GM19193 (cell line): ENCODE measurements around the gene EEA1.

ENCODE experiments used
- POLR2A ChIP-seq: IDR thresholded peaks from 4 replicates; pipeline ENCODE4 v1.6.1; 2011; ENCODE audit not compliant: insufficient read depth, insufficient read length; ENCODE audit errors: extremely low read depth

Gene EEA1

DNA sequence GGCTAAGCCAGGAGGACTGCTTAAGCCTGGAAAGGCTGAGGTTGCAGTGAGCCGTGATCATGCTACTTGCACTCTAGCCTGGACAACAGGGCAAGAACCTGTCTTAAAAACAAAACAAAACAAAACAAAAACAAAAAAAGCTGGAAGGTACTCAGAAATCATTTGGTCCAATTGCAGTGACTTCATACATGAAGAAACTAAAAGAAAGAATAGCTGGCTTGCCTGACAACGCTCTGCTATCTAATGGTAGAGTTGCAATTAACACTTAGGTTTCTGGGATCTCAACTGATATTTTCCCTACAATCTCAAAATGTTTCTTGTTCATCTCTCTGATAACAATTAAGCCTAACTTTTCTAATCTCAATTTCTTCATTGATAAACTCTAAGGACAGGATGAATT, 13.7 kb downstream of the EEA1 start:
- no peak for TF ChIP-seq POLR2A

DNA sequence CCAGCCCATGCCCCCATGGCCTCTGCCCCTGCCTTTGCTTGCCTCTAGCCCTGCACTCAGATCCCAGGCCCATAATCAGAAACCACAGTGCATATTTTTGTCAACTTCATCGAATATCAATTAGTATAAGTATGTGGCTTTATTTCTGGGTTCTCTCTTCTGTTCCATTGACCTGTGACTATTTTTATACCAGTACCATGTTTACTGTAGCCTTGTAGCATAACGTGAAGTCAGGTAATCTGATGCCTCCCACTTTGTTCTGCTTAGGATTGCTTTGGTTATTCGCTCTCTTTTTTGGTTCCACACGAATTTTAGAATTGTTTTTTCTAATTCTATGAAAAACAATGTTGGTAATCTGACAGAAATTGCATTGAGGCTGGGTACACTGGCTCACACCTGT, 14.9 kb downstream of the EEA1 start:
- no peak for TF ChIP-seq POLR2A

DNA sequence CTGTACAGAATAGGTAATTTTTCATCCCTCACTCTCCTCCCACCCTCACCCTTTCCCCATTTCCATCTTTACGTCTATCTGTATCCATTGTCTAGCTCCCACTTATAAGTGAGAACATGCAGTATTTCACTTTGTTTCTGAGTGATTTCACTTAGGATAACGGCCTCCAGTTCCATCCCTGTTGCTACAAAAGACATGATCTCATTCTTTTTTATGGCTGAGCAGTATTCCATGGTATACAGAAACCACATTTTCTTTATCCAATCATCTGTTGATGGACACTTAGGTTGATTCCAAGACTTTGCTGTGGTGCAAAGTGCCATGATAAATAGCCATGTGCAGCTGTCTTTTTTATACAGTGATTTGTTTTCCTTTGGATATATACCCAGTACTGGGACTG, 16.4 kb downstream of the EEA1 start:
- TF ChIP-seq POLR2A, result no peak

DNA sequence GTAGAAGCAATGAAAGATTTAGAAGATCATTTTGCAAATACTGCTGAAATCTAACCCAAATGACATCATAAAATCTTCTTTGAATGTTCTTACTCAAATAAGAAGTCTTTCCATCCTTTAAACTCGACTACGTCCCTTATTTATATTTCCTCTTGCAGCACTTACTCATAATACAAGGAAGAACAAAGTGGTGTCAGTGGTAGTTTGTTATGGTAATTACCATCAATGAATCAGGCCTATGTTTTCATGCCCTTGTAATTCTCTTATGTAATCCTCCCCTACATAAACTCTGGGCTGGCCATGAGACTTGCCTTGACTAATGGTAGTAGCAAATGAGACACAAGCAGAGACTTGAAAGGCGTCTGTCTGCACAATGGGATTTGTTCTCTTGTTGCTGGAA, 17.0 kb downstream of the EEA1 start:
- TF ChIP-seq POLR2A, result no peak

DNA sequence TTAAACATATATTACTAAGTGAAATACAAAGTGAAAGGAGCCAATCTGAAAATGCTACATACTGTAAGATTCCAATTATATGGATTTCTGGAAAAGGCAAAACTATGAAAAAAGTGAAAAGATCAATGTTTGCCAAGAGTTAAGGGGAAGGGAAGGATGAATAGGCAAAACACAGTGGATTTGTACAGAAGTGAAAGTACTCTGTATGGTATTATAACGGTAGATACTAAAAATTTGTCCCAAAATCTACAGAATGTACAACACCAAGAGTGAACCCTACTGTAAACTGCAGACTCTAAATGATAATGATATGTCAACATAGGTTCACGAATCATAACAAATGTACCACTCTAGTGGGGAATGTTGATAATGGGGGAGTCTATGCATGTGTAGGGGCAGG, 17.8 kb downstream of the EEA1 start:
- no peak for TF ChIP-seq POLR2A

DNA sequence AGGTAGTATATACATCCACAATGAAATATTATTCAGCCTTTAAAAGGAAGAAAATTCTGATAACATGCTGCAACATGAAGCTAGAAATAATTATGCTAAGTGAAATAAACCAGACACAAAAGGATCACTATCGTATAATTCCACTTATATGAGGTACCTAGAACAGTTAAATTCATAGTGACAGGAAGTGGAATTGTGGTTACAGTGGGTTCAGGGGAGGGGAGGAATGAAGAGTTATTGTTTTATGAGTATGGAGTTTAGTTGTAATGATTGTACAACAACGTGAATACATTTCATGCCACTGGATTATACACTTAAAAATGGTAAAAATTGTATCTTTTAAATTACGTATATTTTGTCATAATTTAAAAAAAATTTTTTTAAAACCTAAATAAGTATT, 21.0 kb downstream of the EEA1 start:
- no peak for TF ChIP-seq POLR2A

DNA sequence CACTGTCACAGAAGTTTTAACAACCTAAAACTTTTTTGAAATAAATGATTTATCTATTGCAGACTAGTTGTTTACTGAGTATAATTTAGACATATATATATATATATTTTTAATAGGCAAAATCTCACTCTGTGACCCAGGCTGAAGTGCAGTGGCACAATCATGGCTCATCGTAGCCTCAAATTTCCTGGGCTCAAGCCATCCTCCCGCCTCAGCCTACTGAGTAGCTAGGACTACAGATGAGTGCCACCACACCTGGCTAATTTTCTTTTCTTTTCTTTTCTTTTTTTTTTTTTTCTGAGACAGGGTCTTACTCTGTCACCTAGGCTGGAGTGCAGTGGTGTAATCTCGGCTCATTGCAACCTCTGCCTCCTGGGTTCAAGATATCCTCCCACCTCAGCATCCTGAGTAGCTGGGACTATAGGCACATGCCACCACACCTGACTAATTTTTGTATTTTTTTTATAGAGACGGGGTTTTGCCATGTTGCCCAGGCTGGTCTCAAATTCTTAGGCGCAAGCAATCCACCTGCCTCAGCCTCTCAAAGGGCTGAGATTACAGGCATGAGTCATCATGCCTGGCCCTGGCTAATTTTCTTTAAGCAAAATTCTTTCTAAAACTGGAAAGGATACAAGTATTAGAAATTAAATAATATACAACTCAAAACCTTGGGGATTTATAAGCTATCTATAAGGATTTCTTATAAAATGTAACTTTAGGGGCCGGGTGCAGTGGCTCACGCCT, 23.1 kb downstream of the EEA1 start:
- TF ChIP-seq POLR2A, result no peak

DNA sequence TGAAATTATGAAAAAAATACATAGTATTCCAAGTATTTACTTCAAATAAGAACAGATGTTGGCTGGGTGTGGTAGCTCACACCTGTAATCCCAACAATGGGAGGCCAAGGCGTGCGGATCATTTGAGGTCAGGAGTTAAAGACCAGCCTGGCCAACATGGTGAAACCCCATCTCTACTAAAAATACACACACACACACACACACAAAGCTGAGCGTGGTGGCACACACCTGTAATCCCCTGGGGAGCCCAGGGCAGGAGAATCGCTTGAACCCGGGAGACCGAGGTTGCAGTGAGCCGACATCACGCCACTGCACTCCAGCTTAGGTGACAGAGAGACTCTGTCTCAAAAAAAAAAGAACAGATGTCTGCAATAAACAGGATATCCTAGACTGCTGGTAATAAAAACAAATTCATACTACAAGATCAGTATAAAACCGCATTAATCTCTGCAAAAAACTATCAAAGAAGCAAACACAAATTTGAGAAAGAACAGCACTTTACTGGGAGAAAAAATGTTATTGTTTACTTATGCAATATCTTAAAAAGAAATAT, 23.8 kb downstream of the EEA1 start:
- no peak for TF ChIP-seq POLR2A

DNA sequence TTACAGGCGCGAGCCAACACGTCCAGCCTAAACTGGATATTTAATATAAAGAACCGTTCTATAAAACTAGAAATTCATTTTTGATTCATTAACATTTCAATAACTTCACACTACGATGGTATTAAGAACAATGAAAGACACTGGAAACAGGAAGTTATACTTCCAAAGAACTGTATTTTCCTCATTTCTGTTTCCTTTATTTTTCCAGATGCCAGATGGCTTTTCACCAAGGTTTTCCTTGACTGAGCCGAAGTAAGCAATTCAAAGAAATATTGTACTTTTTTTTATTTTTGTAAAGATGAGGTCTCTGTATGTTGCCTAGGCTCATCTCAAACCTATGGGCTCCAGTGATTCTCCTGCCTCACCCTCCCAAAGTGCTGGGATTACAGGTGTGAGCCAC, 28.2 kb downstream of the EEA1 start:
- TF ChIP-seq POLR2A, result no peak

DNA sequence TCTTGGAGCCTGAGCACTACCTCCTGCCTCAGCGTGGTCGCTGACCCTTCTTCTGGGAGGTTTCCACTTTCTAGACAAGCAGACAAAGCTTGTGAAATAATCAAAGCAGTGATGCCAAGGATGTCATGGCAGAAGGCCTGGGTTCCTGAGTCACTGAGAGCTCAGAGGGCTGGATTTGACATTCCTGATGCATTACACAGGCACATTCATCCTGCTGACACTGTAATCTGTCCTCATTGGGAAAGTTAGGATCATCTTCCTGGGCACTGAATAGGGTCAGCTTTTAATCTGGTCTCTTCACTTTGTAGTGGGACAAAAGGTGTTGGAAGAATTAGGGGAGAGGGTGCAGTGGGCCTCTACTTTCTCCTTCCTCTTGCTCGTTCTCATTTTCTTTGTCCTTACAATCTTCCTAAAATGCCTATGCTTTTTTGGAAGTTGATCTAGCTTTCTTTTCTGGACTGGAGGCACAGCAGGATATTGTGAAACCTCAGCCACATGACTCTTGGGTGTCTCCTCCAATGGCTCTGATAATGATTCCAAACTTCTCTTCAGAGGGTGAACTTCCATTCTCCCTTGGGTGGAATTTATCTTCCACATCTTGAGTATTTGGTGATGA, 29.6 kb downstream of the EEA1 start:
- no peak for TF ChIP-seq POLR2A

DNA sequence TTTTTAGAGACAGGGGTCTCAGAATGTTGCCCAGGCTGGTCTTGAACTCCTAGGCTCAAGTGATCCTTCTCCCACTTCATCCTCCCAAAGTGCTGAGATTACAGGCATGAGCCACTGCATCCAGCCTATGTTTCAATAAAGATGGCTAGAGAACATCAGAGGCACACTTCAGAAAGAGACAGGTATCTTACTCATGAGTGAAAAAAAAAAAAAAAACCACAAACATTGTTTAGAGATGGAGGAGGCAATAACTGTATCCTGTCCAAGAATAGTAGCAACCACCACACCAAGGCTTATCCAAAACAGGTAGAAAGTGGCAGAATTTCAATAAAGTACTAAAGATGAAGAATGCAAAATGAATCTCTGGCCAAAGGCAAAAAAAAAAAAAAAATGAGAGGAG, 30.3 kb downstream of the EEA1 start:
- no peak for TF ChIP-seq POLR2A

DNA sequence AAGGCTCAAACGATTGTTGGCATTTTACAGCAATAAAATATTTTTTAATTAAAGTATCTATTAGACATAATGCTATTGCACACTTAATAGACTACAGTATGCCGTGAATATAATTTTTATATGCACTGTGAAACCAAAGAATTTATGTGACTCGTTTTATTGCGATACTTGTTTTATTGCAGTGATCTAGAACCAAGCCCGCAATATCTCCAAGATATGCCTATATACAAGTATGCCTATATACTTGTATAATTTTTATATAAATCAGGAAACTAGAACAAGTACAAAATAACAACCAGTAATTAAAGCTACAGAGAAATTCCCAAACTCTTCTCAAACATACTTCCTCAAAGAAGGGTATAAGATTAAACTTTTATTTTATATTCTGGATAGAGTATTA, 31.3 kb downstream of the EEA1 start:
- TF ChIP-seq POLR2A, result no peak

DNA sequence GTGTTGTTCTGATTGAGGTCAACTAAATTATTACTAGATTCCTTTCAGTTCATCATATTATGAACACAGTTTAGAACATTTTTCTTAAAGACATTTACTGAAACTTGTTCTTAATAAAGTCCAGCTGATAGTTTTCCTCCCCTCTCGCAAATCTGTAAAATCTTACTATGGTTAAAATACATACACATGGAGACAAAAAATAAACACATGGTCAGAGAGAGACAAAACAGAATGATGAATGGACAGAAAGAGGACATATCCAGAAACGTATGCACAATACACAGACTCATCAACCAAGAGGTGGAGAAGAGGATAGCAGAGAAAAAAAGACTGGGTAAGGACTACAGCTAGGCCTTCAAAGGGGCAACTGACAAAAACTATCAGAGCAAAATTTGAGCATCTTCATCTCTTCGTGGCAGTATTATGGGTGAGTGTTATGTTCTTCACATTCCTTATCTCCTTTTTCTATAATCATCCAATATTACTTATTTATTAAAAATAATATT, 38.4 kb downstream of the EEA1 start:
- TF ChIP-seq POLR2A, result no peak

DNA sequence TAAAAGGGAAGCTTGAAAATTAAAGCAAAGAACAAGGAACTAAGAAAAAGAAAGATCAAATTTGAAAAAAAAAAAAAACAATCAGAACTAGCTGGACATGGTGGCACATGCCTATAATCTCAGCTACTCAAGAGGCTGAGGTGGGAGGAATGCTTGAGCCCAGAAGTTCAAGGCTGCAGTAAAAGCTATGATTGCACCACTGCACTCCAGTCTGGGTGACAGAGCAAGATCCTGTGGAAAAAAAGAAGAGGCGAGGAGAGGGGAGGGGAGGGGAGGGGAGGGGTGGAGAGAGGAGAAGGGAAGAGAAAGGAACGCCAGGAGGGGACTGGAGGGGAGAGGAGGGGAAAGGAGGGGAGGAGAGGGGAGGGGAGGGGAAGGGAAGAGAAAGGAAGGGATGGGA, 43.0 kb downstream of the EEA1 start:
- TF ChIP-seq POLR2A, result no peak

DNA sequence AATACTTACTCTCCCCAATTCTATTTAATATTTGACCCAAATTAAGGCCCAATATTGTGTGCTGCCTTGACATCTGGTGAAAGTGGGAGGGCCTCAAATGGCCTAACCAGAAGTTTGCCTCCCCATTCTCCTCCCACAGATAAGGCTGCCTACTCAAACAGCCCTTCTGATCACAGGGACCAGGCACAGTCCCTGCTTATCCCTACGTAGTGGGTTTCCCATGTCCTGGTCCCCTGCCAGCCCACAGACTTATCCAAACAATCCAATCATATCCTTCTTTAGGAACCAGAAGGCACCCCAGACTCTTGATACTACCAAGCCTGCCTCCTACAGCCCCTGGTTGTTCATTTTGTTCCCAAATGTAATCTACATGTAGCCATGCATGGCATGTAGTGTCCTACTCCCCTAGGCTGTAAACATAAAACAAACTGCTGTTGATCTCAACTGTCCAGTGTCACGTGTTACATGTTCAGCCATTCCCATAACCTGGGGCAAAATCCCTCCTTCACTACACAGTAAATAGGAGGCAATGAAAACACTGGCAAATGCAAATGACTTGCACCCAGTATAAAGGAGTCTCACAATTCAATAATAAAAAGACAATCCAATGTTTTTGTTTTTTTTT, 49.3 kb downstream of the EEA1 start:
- TF ChIP-seq POLR2A, result no peak

DNA sequence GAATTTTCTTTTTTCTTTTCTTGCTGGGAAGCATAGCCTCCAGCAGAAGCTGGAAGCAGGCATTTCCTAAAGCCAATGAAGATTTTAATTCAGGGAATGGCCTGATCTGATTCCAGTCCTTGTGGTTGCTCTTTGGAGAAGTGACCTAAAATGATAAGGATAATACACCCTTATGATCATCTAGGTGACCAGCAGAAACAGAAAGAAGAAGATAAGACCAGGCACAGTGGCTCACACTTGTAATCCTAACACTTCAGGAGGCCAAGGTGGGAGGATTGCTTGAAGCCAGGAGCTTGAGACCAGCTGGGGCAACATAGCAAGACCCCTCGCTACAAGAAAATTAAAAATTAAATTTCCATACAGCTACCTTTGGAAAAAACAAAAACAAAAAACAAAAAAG, 51.2 kb downstream of the EEA1 start:
- TF ChIP-seq POLR2A, result no peak
